Neural cell (in vitro differentiated cells): ENCODE results near the gene PRRX2. TPM values are rescaled to one million over a fixed set of nuclear protein-coding genes. Genes with fewer than 3 reads are reported as not detected.

Source experiments
- H2AFZ ChIP-seq: fragments of 200-600, 300-800 bp; sonication (generic), shearing (Covaris generic); 2 replicates; pipeline ENCODE4 v1.6.0; 2014; ENCODE audit warnings: low read depth, mild to moderate bottlenecking, antibody characterized with exemption, low read length, moderate library complexity
- H3F3A ChIP-seq: fragments of 200-600 bp; shearing (Covaris generic); 2 replicates; pipeline ENCODE4 v1.6.1; 2016; ENCODE audit warnings: mild to moderate bottlenecking, moderate library complexity, mixed read lengths, antibody characterized with exemption, low read length; ENCODE audit not compliant: insufficient read depth, poor library complexity, severe bottlenecking
- H3K27ac ChIP-seq: fragments of 200-600, 300-800 bp; sonication (generic), shearing (Covaris generic); 2 replicates; pipeline ENCODE4 v1.5.1; 2014; ENCODE audit warnings: mild to moderate bottlenecking, low read length, moderate library complexity
- H3K27me3 ChIP-seq: fragments of 300-800, 200-600 bp; sonication (generic), shearing (Covaris generic); 2 replicates; pipeline ENCODE4 v1.6.0; 2014; ENCODE audit warnings: mild to moderate bottlenecking, low read depth, low read length, moderate library complexity; ENCODE audit not compliant: insufficient read depth
- H3K36me3 ChIP-seq: fragments of 300-800, 200-600 bp; sonication (generic), shearing (Covaris generic); 2 replicates; pipeline ENCODE4 v1.5.1; 2014; ENCODE audit warnings: mild to moderate bottlenecking, antibody characterized with exemption, low read length, moderate library complexity; ENCODE audit not compliant: insufficient read depth
- H3K4me2 ChIP-seq: fragments of 300-800, 200-600 bp; sonication (generic), shearing (Covaris generic); 2 replicates; pipeline ENCODE4 v1.6.0; 2014; ENCODE audit warnings: mild to moderate bottlenecking, low read length
- H3K4me3 ChIP-seq: fragments of 300-800, 200-600 bp; sonication (generic), shearing (Covaris generic); 2 replicates; pipeline ENCODE4 v1.5.1; 2014; ENCODE audit warnings: mild to moderate bottlenecking, low read length, moderate library complexity
- H3K79me2 ChIP-seq: fragments of 200-600 bp; shearing (Covaris generic); replicated peaks from 2 replicates; pipeline ENCODE4 v1.6.0; 2014; ENCODE audit warnings: mild to moderate bottlenecking, low read length, moderate library complexity; ENCODE audit not compliant: insufficient read depth
- H3K9ac ChIP-seq: fragments of 300-800, 200-600 bp; sonication (generic), shearing (Covaris generic); 2 replicates; pipeline ENCODE4 v1.6.1; 2016; ENCODE audit warnings: mild to moderate bottlenecking, low read length, mixed read lengths
- H3K9me2 ChIP-seq: fragments of 200-600 bp; shearing (Covaris generic); 2 replicates; pipeline ENCODE4 v1.6.1; 2016; ENCODE audit warnings: mild to moderate bottlenecking, low read length, mixed read lengths; ENCODE audit not compliant: insufficient read depth
- H3K9me3 ChIP-seq: fragments of 200-600, 300-800 bp; sonication (generic), shearing (Covaris generic); 2 replicates; pipeline ENCODE4 v1.6.1; 2016; ENCODE audit warnings: mild to moderate bottlenecking, mixed run types, low read length, moderate library complexity, mixed read lengths
- H4K20me1 ChIP-seq: fragments of 200-600 bp; shearing (Covaris generic); 2 replicates; pipeline ENCODE4 v1.6.1; 2016; ENCODE audit warnings: mild to moderate bottlenecking, mixed run types; ENCODE audit not compliant: insufficient read depth
- CTCF ChIP-seq: fragments of 450-650 bp; IDR thresholded peaks from 2 replicates; pipeline ENCODE4 v1.5.1; 2014; ENCODE audit warnings: antibody characterized with exemption, mild to moderate bottlenecking, moderate library complexity; ENCODE audit not compliant: poor library complexity, severe bottlenecking
- EP300 ChIP-seq: fragments of 450-650 bp; conservative IDR thresholded peaks from 2 replicates; pipeline ENCODE4 v1.6.1; 2014; ENCODE audit warnings: antibody characterized with exemption, mild to moderate bottlenecking, moderate library complexity; ENCODE audit not compliant: poor library complexity, severe bottlenecking
- EZH2 ChIP-seq: fragments of 200-600, 300-800 bp; shearing (Covaris generic), sonication (generic); IDR thresholded peaks from 2 replicates; pipeline ENCODE4 v1.6.1; 2014; ENCODE audit warnings: antibody characterized with exemption, low read length, borderline replicate concordance, mild to moderate bottlenecking; ENCODE audit not compliant: insufficient read depth, poor library complexity, severe bottlenecking
- MXI1 ChIP-seq: fragments of 450-650 bp; conservative IDR thresholded peaks from 2 replicates; pipeline ENCODE4 v1.6.1; 2014; ENCODE audit warnings: antibody characterized with exemption, mild to moderate bottlenecking; ENCODE audit not compliant: poor library complexity, severe bottlenecking
- POLR2AphosphoS5 ChIP-seq: IDR thresholded peaks from 2 replicates; pipeline ENCODE4 v1.6.1; 2012
- RAD21 ChIP-seq: fragments of 450-650 bp; conservative IDR thresholded peaks from 2 replicates; pipeline ENCODE4 v1.6.1; 2014; ENCODE audit warnings: antibody characterized with exemption, mild to moderate bottlenecking, moderate library complexity
- REST ChIP-seq: IDR thresholded peaks from 2 replicates; pipeline ENCODE4 v1.6.1; 2012; ENCODE audit warnings: borderline replicate concordance
- SMC3 ChIP-seq: fragments of 450-650 bp; conservative IDR thresholded peaks from 2 replicates; pipeline ENCODE4 v1.6.1; 2014; ENCODE audit warnings: antibody characterized with exemption, mild to moderate bottlenecking, moderate library complexity; ENCODE audit not compliant: poor library complexity
- TAF1 ChIP-seq: IDR thresholded peaks from 2 replicates; pipeline ENCODE4 v1.6.1; 2012; ENCODE audit warnings: low read depth
- polyA plus RNA-seq: library from polyadenylated mRNA; depleted of rRNA; stranded (reverse); fragments of >200 nt; gene quantifications from 2 replicates; pipeline ENCODE4 v1.2.3, GENCODE V29; 2014

PRRX2 gene
- polyA plus RNA-seq, 1 donor from 2014 or later = not detected

- H3K79me2 ChIP-seq = no peaks in the 10 kb centered on the region
- H3K27ac ChIP-seq = no peak overlapping the region
- H3K4me2 ChIP-seq = no peak overlapping the region
- no peak overlapping the region for H2AFZ ChIP-seq
- H4K20me1 ChIP-seq = no peaks in the 10 kb centered on the region
- H3K9me3 ChIP-seq = no peaks in the 10 kb centered on the region
- H3K9ac ChIP-seq = no peak overlapping the region
- H3K36me3 ChIP-seq = no peaks in the 10 kb centered on the region
- no peaks in the 10 kb centered on the region for H3K9me2 ChIP-seq
- TF ChIP-seq MXI1 (no peak), TAF1 (no peak), RAD21 (no peak), REST (no peak), SMC3 (no peak), EP300 (no peak), EZH2 (no peak), CTCF (no peak), POLR2AphosphoS5 (no peak)
- no peaks in the 10 kb centered on the region for H3F3A ChIP-seq
- H3K4me3 ChIP-seq = no peak overlapping the region
- no peaks in the 10 kb centered on the region for H3K27me3 ChIP-seq
Measured at GRCh38 chr9:129709438-129710168, 44.2 kb downstream of the PRRX2 start.

GRCh38 chr9:129710169-129710453, 44.7 kb downstream of the PRRX2 start:
- Histone ChIP-seq H2AFZ (no peak overlapping the region), H3K79me2 (no peaks in the 10 kb centered on the region), H3K9ac (no peak overlapping the region), H3K9me3 (no peaks in the 10 kb centered on the region), H3K27me3 (no peaks in the 10 kb centered on the region), H3K4me3 (no peak overlapping the region), H3K36me3 (no peaks in the 10 kb centered on the region), H4K20me1 (no peaks in the 10 kb centered on the region), H3K9me2 (no peaks in the 10 kb centered on the region), H3F3A (no peaks in the 10 kb centered on the region), H3K27ac (no peak overlapping the region), H3K4me2 (no peak overlapping the region)
- TF ChIP-seq CTCF = no peak
- TF ChIP-seq REST = no peak
- no peak for TF ChIP-seq RAD21
- TF ChIP-seq EP300 = no peak
- no peak for TF ChIP-seq TAF1
- no peak for TF ChIP-seq POLR2AphosphoS5
- no peak for TF ChIP-seq MXI1
- TF ChIP-seq SMC3 = no peak
- TF ChIP-seq EZH2 = no peak
